Suprapubic skin (tissue), 4 donors: ENCODE results near the gene RILPL2. TPM values are rescaled to one million over a fixed set of nuclear protein-coding genes. Genes with fewer than 3 reads are reported as not detected.
"Not testable (repeated sequence)": the region's sequence is repeated elsewhere in the genome, so short reads cannot be mapped to it uniquely, and the experiment has no call there.

Source experiments
- DNase-seq, 2 donors: peaks; one replicate each; pipeline ENCODE4 v3.0.0-alpha.2; 2019; ENCODE audit warnings: low spot score in 2 of 2
- H3K27ac ChIP-seq: fragments of 200-600 bp; sonication (generic); one replicate; pipeline ENCODE4 v1.5.1; 2019
- H3K27me3 ChIP-seq: fragments of 200-600 bp; sonication (generic); one replicate; pipeline ENCODE4 v1.5.1; 2019
- H3K36me3 ChIP-seq: fragments of 200-600 bp; sonication (generic); one replicate; pipeline ENCODE4 v1.5.1; 2019
- H3K4me1 ChIP-seq: fragments of 200-600 bp; sonication (generic); one replicate; pipeline ENCODE4 v1.5.1; 2019
- H3K4me3 ChIP-seq: fragments of 200-600 bp; sonication (generic); one replicate; pipeline ENCODE4 v1.5.1; 2019; ENCODE audit warnings: mild to moderate bottlenecking
- H3K9me3 ChIP-seq: fragments of 200-600 bp; sonication (generic); one replicate; pipeline ENCODE4 v1.5.1; 2019
- CTCF ChIP-seq, 2 donors: fragments of 200-600 bp in 1 of 2; fragments of 450-650 bp in 1 of 2; sonication (generic) in 1 of 2; IDR thresholded peaks; one replicate each; pipeline ENCODE4 v1.5.1; 2016 to 2019; ENCODE audit warnings: antibody characterized with exemption in 2 of 2, mild to moderate bottlenecking in 1 of 2, moderate library complexity in 1 of 2
- EP300 ChIP-seq: sonication (generic); formaldehyde crosslinking; IDR thresholded peaks from one replicate; pipeline ENCODE4 v1.6.1; 2017; ENCODE audit warnings: antibody characterized with exemption
- POLR2A ChIP-seq, 2 donors: fragments of 450-650 bp; IDR thresholded peaks; one replicate each; pipeline ENCODE4 v1.6.1; 2017; ENCODE audit warnings: antibody characterized with exemption in 2 of 2, mild to moderate bottlenecking in 2 of 2, moderate library complexity in 2 of 2
- POLR2AphosphoS5 ChIP-seq, 3 donors: sonication (generic); formaldehyde crosslinking; IDR thresholded peaks; one replicate each; pipeline ENCODE4 v1.6.1; 2017; ENCODE audit warnings: antibody characterized with exemption in 3 of 3
- WGBS: methylation state at CpG from one replicate; pipeline ENCODE4 v1.1.5; 2018; 5-methylcytosine and 5-hydroxymethylcytosine counted together
- total RNA-seq, 4 donors: library from RNA; depleted of rRNA; stranded (reverse); fragments of >200 nt; gene quantifications; one replicate each; pipeline ENCODE4 v1.1.0, GENCODE V29; 2016

The RILPL2 gene
- total RNA-seq, 4 donors from 2014 or later, result 3.2 to 6.1 (median 4.3) TPM

GRCh38 chr12:123387508-123388176, 48.8 kb downstream of the RILPL2 start:
- H3K36me3 ChIP-seq, result peaks cover 7% of the 10 kb centered on the region
- no peaks in the 10 kb centered on the region for H3K27me3 ChIP-seq
- H3K4me1 ChIP-seq, result peaks cover 59% of the 10 kb centered on the region
- no peak for TF ChIP-seq EP300
- no peak for TF ChIP-seq POLR2A (IDR thresholded peaks at IDR 0.05)
- TF ChIP-seq CTCF (IDR thresholded peaks at IDR 0.05), result no peak
- no peak for TF ChIP-seq POLR2AphosphoS5 (IDR thresholded peaks at IDR 0.05)
- DNase-seq, result no peak
- H3K27ac ChIP-seq, result peak overlapping the region; percentile 86
- WGBS, result 67% methylated on average over 8 of the region's 8 CpGs
- peak overlapping the region; percentile 73 for H3K4me3 ChIP-seq
- H3K9me3 ChIP-seq, result no peaks in the 10 kb centered on the region

GRCh38 chr12:123385536-123385935, 50.9 kb downstream of the RILPL2 start:
- H3K4me3 ChIP-seq, H3K27me3 ChIP-seq, H3K36me3 ChIP-seq, DNase-seq, H3K9me3 ChIP-seq, H3K27ac ChIP-seq: not testable (repeated sequence)
- H3K4me1 ChIP-seq, result peaks cover 38% of the 10 kb centered on the region
- WGBS, result 94% methylated on average over 9 of the region's 9 CpGs

GRCh38 chr12:123384994-123385376, 51.5 kb downstream of the RILPL2 start:
- Histone ChIP-seq H3K27ac (no peak overlapping the region), H3K9me3 (no peaks in the 10 kb centered on the region), H3K27me3 (no peaks in the 10 kb centered on the region), H3K36me3 (no peaks in the 10 kb centered on the region), H3K4me3 (peak overlapping the region; percentile 75), H3K4me1 (peaks cover 33% of the 10 kb centered on the region)
- 10% methylated on average over 1 of the region's 1 CpG for WGBS
- TF ChIP-seq POLR2A (IDR thresholded peaks at IDR 0.05) (no peak), POLR2AphosphoS5 (IDR thresholded peaks at IDR 0.05) (no peak), CTCF (IDR thresholded peaks at IDR 0.05) (no peak), EP300 (no peak)
- no peak for DNase-seq

- DNase-seq, result no peak
- peak overlapping the region; percentile 75 for H3K4me3 ChIP-seq
- WGBS, result 3% methylated on average over 18 of the region's 41 CpGs
- TF ChIP-seq POLR2AphosphoS5 (IDR thresholded peaks at IDR 0.05) (no peak), EP300 (no peak), POLR2A (IDR thresholded peaks at IDR 0.05) (no peak), CTCF (IDR thresholded peaks at IDR 0.05) (no peak)
- H3K4me1 ChIP-seq, result peaks cover 29% of the 10 kb centered on the region
- H3K27ac ChIP-seq, result peak overlapping the region; percentile 38
- no peaks in the 10 kb centered on the region for H3K27me3 ChIP-seq
- H3K9me3 ChIP-seq, result no peaks in the 10 kb centered on the region
- H3K36me3 ChIP-seq, result no peaks in the 10 kb centered on the region
Measured at GRCh38 chr12:123384318-123384993, 52.0 kb downstream of the RILPL2 start.

- no peak for TF ChIP-seq POLR2A (IDR thresholded peaks at IDR 0.05)
- no peak for TF ChIP-seq POLR2AphosphoS5 (IDR thresholded peaks at IDR 0.05)
- no peak for TF ChIP-seq EP300
- TF ChIP-seq CTCF (IDR thresholded peaks at IDR 0.05), result no peak
- Histone ChIP-seq H3K27ac (no peak overlapping the region), H3K4me1 (peaks cover 21% of the 10 kb centered on the region), H3K4me3 (no peak overlapping the region), H3K36me3 (no peaks in the 10 kb centered on the region), H3K9me3 (no peaks in the 10 kb centered on the region), H3K27me3 (no peaks in the 10 kb centered on the region)
- 90% methylated on average over 14 of the region's 14 CpGs for WGBS
- no peak for DNase-seq
Measured at GRCh38 chr12:123382684-123383083, 53.8 kb downstream of the RILPL2 start.
